NCI-H748 (cell line): ENCODE measurements around the gene AZGP1.
"Not testable (repeated sequence)": the region's sequence is repeated elsewhere in the genome, so short reads cannot be mapped to it uniquely, and the experiment has no call there.

Source experiments
- DNase-seq: peaks from one replicate; lab custom pipeline; 2025; ENCODE audit not compliant: unreplicated experiment; lab: John Stamatoyannopoulos, UW

AZGP1 gene

GRCh38 chr7:99997545-99998137 is 21.8 kb upstream of the AZGP1 start:
- DNase-seq: peak; percentile 83

- DNase-seq: no peak
These were observed 21.1 kb upstream of the AZGP1 start for GRCh38 chr7:99996755-99997544.

DNA sequence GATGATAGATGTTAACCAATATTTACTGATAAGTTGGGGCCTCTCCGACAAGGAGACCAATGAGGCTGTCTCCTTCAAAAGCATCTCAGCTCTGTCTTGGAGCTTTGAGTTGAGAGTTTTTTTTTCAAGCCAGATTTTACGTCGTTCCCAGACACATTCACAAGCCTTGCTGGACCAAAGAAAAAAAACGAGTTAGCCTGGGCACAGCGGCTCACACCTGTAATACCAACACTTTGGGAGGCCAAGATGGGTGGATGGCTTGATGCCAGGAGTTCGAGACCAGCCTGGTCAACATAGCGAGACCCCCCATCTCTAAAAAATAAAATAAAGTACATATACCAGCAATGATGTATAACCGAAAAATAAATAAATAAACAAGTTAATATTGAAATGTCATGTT is 19.0 kb upstream of the AZGP1 start:
- no peak for DNase-seq

DNA sequence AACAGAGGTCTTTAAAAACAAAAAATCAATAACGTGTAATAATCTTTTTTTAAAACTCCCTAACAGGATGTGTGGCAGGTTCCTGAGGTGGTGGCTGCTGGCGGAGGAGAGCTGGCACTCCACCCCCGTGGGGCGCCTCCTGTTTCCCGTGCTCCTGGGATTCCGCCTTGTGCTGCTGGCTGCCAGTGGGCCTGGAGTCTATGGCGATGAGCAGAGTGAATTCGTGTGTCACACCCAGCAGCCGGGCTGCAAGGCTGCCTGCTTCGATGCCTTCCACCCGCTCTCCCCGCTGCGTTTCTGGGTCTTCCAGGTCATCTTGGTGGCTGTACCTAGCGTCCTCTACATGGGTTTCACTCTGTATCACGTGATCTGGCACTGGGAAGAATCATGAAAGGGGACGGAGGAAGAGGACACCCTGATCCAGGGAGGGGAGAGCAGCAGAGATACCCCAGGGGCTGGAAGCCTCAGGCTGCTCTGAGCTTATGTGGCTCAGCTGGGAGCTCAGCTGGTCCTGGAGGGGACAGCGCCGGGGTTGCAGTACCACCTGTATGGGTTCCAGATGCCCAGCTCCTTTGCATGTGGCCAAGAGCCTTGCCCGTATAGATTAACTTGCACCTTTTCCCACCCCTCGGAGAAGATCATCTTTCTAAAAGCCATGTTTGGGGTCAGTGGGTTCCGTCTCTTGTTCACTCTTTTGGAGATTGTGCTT is 16.7 kb upstream of the AZGP1 start:
- no peak for DNase-seq

- not testable (repeated sequence) for DNase-seq
These were observed 15.7 kb upstream of the AZGP1 start for GRCh38 chr7:99991543-99991942.

DNA sequence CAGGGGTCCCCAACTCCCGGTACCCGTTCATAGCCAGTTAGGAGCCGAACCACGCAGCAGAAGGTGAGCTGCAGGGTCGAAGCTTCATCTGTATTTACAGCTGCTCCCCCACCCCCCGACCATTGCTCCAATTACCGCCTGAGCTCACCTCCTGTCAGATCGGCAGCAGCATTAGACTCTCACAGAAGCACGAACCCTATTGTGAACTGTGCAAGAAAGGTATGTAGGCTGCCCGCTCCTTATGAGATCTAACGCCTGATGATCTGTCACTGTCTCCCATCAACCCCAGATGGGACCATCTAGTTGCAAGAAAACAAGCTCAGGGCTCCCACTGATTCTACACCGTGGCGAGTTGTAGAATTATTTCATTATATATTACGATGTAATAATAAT is 14.6 kb upstream of the AZGP1 start:
- DNase-seq: peak; percentile 43

GRCh38 chr7:99987846-99988245 is 12.0 kb upstream of the AZGP1 start:
- DNase-seq: no peak

- not testable (repeated sequence) for DNase-seq
These were observed 11.5 kb upstream of the AZGP1 start for GRCh38 chr7:99987306-99987705.

DNA sequence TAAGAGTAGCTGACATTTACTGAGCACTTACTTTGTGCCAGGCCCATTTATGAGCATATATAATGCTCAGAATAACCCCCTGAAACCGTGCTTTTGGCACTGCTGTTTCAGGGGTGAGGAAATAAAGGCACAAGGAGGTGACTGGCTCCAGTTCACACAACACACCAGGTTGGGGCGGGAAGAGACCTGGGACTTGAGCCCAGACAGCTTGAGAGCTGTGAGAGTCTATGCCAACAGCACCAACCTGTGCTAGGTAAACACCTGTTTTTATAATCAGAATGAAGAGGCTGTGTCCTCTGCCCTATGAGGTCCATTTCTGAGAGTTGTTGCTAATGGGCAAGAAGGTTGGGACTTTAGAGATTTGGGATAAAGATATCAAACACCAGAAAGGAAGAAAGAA is 8.8 kb upstream of the AZGP1 start:
- no peak for DNase-seq

DNA sequence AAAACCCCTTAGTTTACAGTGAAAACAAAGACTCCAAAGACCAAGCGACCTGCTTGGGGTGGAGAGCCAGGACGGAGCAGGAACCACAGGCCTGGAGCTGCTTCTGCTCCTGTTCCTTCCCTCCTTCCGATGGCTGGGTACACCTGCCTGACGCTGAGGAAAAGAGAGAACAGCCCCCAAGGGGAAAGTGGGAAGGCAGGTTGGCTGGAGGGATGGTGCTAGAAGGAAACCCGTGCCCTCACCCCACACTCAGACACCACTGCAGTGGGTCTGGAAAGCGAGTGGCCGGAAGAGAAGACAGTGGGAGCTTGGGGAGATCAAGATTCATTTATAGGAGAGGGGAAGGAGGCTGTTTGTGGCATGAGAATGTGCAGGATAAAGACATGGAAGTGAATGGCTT is 5.2 kb upstream of the AZGP1 start:
- DNase-seq: not testable (repeated sequence)

DNA sequence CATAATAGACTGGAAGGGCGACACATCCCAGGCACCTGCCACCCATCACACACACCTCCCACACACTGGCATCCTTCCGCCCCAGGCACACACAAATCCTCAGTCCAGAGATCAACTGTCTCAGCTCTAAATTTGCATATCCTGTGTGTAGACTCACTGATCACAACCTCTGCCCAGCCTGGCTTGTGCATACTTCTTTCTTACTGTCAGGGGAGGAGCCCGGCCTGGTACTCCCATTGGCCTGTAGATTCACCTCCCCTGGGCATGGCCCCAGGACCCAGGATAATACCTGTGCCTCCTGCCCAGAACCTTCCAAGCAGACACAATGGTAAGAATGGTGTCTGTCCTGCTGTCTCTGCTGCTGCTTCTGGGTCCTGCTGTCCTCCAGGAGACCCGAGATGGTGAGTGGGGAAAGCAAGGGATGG is 4.6 kb upstream of the AZGP1 start:
- not testable (repeated sequence) for DNase-seq

DNA sequence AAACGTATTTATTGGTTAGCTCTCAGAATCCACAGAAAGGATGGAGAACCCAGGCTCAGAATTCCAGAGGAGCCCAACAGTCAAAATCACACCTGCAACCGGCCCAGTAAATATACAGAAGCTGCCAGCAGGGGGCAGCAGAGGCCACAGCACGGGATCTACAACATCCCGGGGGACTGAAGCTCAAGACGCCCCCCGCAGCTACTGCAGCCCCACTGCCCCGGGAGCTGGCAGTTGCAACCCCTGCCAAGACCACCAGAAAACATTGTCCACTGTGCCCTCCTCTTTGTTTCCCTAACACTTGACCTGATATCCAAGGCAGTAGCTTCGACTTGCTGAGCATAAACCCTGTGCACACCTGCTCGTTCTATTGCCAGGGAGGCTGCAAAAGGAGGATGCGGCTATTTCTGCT is 4.0 kb upstream of the AZGP1 start:
- peak; percentile 45 for DNase-seq

DNA sequence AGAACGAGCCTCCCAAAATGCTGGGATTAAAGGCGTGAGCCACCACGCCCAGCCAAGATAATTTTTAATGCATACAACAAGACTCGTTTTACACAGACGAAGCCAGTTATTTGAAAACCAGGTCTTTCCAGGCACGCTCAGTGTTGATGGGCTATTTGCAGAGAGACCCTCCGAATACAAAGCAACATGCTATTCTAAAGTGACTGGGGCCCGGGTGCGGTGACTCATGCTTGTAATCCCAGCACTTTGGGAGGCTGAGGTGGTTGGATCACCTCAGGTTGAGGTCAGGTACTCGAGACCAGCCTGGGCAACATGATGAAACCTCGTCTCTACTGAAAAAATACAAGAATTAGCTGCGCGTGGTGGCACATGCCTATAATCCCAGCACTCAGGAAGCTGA is 795 bp upstream of the AZGP1 start:
- DNase-seq: no peak

- DNase-seq: no peak
These were observed 1.1 kb downstream of the AZGP1 start for GRCh38 chr7:99974681-99975080.

DNA sequence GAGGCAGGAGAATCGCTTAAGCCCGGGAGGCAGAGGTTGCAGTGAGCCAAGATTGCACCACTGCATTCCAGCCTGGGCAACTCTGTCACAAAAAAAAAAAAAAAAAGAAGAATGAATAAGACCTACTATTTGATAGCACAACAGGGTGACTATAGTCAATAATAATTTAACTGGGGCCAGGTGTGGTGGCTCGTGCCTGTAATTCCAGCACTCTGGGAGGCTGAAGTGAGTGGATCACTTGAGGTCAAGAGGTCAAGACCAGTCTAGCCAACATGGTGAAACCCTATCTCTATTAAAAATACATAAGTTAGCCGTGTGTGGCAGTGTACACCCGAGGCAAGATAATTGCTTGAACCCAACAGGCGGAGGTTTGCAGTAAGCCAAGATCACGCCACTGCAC is 2.0 kb downstream of the AZGP1 start:
- not testable (repeated sequence) for DNase-seq

GRCh38 chr7:99971242-99971641 is 4.6 kb downstream of the AZGP1 start:
- DNase-seq: no peak

GRCh38 chr7:99969813-99970212 is 6.0 kb downstream of the AZGP1 start:
- not testable (repeated sequence) for DNase-seq

GRCh38 chr7:99969298-99969697 is 6.5 kb downstream of the AZGP1 start:
- no peak for DNase-seq

DNA sequence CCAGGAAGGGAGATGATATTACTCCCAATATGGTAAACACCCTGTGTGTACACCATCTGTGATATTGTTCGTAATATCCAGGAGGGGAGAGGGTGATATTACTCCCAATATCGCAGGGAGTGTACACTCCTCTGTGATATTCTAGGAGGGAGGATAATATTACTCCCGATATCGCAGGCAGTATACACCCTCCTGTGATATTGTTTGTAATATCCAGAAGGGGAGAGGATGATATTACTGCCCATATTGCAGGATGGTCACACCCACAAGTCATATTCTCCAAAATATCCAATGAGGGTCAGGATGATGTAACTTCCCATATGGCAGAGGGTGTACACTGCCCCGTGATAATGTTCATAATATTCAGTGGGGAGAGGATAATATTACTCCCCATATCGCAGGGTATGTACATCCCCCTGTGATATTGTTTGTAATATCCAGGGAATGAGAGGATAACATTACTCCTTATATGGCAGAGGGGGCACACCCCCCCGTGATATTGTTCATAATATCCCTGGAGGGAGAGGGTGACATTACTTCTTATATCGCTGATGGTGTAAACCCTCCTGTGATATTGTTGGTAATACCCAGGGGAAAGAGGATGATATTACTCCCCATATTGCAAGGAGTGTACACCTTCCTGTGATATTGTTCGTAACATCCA is 17.1 kb downstream of the AZGP1 start:
- DNase-seq: no peak

GRCh38 chr7:99955247-99955646 is 20.6 kb downstream of the AZGP1 start:
- no peak for DNase-seq

DNA sequence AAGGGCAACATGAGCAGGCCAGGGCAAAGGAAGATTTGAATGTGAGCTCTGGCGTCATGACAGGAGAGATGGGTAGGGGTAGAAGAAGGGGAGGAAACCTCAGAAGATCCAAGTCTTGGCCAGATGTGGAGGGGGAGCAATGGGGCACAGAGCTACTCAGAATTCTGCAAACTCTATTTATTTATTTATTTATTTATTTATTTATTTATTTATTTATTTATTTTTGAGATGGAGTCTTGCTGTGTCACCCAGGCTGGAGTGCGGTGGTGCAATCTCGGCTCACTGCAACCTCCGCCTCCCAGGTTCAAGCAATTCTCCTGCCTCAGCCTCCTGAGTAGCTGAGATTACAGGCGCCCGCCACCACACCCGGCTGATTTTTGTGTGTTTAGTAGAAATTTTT is 21.2 kb downstream of the AZGP1 start:
- not testable (repeated sequence) for DNase-seq

DNA sequence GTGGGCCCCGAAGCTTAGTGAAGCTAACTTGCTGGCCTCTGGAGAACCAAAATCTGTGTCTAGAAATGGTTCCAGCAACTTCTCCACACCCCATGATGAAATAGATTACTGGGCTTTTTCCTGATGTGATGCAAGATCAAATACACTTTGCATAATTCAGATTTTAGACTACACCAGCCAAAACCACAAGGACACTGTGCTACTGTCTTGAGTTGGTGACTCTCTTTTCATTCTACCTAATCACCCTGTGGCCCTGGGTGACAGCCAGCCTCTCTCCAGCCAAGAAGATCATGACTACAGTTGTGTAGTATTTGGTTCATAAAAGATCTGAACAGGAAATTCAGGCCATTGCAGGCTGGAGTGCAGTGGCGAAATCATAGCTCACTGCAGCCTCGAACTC is 22.2 kb downstream of the AZGP1 start:
- no peak for DNase-seq
